WTC11 (cell line): ENCODE measurements around the gene KITLG. TPM values are rescaled to one million over a fixed set of nuclear protein-coding genes. Genes with fewer than 3 reads are reported as not detected.

Source experiments
- ATAC-seq: fragments of 200-7000 bp; cut with Tn5 transposase; 2 replicates; pipeline ENCODE4 v1.10.0; 2021; ENCODE audit warnings: mild to moderate bottlenecking, moderate library complexity
- CTCF ChIA-PET: fragments of 300-600 bp; sonication (Branson Sonifier 250); formaldehyde crosslinking; loops from one replicate; lab custom pipeline; 2021; ENCODE audit warnings: antibody characterized with exemption; lab: Charles Lee
- POLR2A ChIA-PET: fragments of 350-600 bp; sonication (Branson Sonifier 250); formaldehyde crosslinking; loops from one replicate; lab custom pipeline; 2021; ENCODE audit warnings: antibody characterized with exemption; lab: Charles Lee
- DNase-seq: peaks from one replicate; pipeline ENCODE4 v3.0.0; 2021; ENCODE audit warnings: low spot score
- H3K27ac Mint-ChIP-seq: 2 replicates; pipeline ENCODE4 v1.8.0; 2021; ENCODE audit warnings: mixed read lengths
- H3K27me3 Mint-ChIP-seq: 2 replicates; pipeline ENCODE4 v1.8.0; 2021; ENCODE audit warnings: low read depth, mild to moderate bottlenecking, moderate library complexity, mixed read lengths
- H3K36me3 Mint-ChIP-seq: 2 replicates; pipeline ENCODE4 v1.8.0; 2021; ENCODE audit warnings: mixed read lengths
- H3K4me1 Mint-ChIP-seq: 2 replicates; pipeline ENCODE4 v1.8.0; 2022; ENCODE audit warnings: mixed read lengths
- H3K4me3 Mint-ChIP-seq: 2 replicates; pipeline ENCODE4 v1.8.0; 2021; ENCODE audit warnings: mild to moderate bottlenecking, moderate library complexity, mixed read lengths
- H3K9me3 Mint-ChIP-seq: 2 replicates; pipeline ENCODE4 v1.8.0; 2021; ENCODE audit warnings: mixed read lengths
- ATF1 ChIP-seq: sonication (generic); formaldehyde crosslinking; IDR thresholded peaks from 2 replicates; pipeline ENCODE4 v1.8.1; 2023; ENCODE audit warnings: mild to moderate bottlenecking, moderate library complexity, missing genetic modification reagents
- CREM ChIP-seq: sonication (generic); formaldehyde crosslinking; IDR thresholded peaks from 2 replicates; pipeline ENCODE4 v1.8.1; 2022; ENCODE audit warnings: mild to moderate bottlenecking, missing genetic modification reagents, moderate library complexity
- CTCF ChIP-seq: fragments of 200-600 bp; IDR thresholded peaks from 2 replicates; pipeline ENCODE4 v1.8.0; 2022; ENCODE audit warnings: antibody characterized with exemption
- EMX1 ChIP-seq: fragments of 250-450 bp; sonication (Bioruptor Pico); IDR thresholded peaks from 2 replicates; pipeline ENCODE4 v1.8.0; 2021; ENCODE audit warnings: mild to moderate bottlenecking
- ESRRA ChIP-seq: sonication (generic); formaldehyde crosslinking; IDR thresholded peaks from 2 replicates; pipeline ENCODE4 v1.8.1; 2022; ENCODE audit warnings: mild to moderate bottlenecking, missing genetic modification reagents, borderline replicate concordance
- MXD4 ChIP-seq: fragments of 250-450 bp; sonication (Bioruptor Pico); IDR thresholded peaks from 2 replicates; pipeline ENCODE4 v1.8.0; 2021; ENCODE audit warnings: mild to moderate bottlenecking, moderate library complexity, borderline replicate concordance
- NR1H2 ChIP-seq: sonication (generic); formaldehyde crosslinking; IDR thresholded peaks from 2 replicates; pipeline ENCODE4 v1.9.0; 2021; ENCODE audit warnings: mild to moderate bottlenecking, moderate library complexity, missing genetic modification reagents
- NR2C2 ChIP-seq: sonication (generic); formaldehyde crosslinking; IDR thresholded peaks from 2 replicates; pipeline ENCODE4 v1.8.0; 2022; ENCODE audit warnings: mild to moderate bottlenecking, missing genetic modification reagents
- OVOL2 ChIP-seq: fragments of 250-450 bp; sonication (Bioruptor Pico); IDR thresholded peaks from 2 replicates; pipeline ENCODE4 v1.9.0; 2021; ENCODE audit warnings: mild to moderate bottlenecking, borderline replicate concordance
- PRRX2 ChIP-seq: fragments of 250-450 bp; sonication (Bioruptor Pico); IDR thresholded peaks from 2 replicates; pipeline ENCODE4 v1.8.0; 2021; ENCODE audit warnings: mild to moderate bottlenecking
- RELA ChIP-seq: sonication (generic); formaldehyde crosslinking; IDR thresholded peaks from 2 replicates; pipeline ENCODE4 v1.8.1; 2022; ENCODE audit warnings: missing genetic modification reagents, mild to moderate bottlenecking, borderline replicate concordance
- TEAD1 ChIP-seq: sonication (generic); formaldehyde crosslinking; IDR thresholded peaks from 2 replicates; pipeline ENCODE4 v1.8.0; 2022; ENCODE audit warnings: mild to moderate bottlenecking, missing genetic modification reagents
- ZNF219 ChIP-seq: sonication (generic); formaldehyde crosslinking; IDR thresholded peaks from 2 replicates; pipeline ENCODE4 v1.8.0; 2023; ENCODE audit warnings: missing genetic modification reagents, mild to moderate bottlenecking, borderline replicate concordance
- ZNF281 ChIP-seq: sonication (generic); formaldehyde crosslinking; IDR thresholded peaks from 2 replicates; pipeline ENCODE4 v1.8.0; 2023; ENCODE audit warnings: mild to moderate bottlenecking, missing genetic modification reagents
- ZNF396 ChIP-seq: fragments of 250-450 bp; sonication (Bioruptor Pico); IDR thresholded peaks from 2 replicates; pipeline ENCODE4 v1.8.0; 2021; ENCODE audit warnings: mild to moderate bottlenecking, moderate library complexity, borderline replicate concordance
- ZNF423 ChIP-seq: fragments of 250-450 bp; sonication (Bioruptor Pico); IDR thresholded peaks from 2 replicates; pipeline ENCODE4 v2.1.2; 2022; ENCODE audit warnings: mild to moderate bottlenecking, moderate library complexity
- total RNA-seq: library from RNA; stranded (reverse); gene quantifications from 3 replicates; pipeline ENCODE4 v1.2.3, GENCODE V29; 2021
- TF ChIP-seq, protein P1 (sequence below): sonication (generic); formaldehyde crosslinking; IDR thresholded peaks from 2 replicates; pipeline ENCODE4 v1.8.1; 2022; ENCODE audit warnings: mild to moderate bottlenecking, moderate library complexity, missing genetic modification reagents
- TF ChIP-seq, protein P2 (sequence below): sonication (generic); formaldehyde crosslinking; IDR thresholded peaks from 2 replicates; pipeline ENCODE4 v1.8.1; 2023; ENCODE audit warnings: mild to moderate bottlenecking, moderate library complexity, missing genetic modification reagents
- TF ChIP-seq, protein P3 (sequence below): sonication (generic); formaldehyde crosslinking; IDR thresholded peaks from 2 replicates; pipeline ENCODE4 v1.8.0; 2023; ENCODE audit warnings: missing genetic modification reagents
- TF ChIP-seq, protein P4 (sequence below): sonication (generic); formaldehyde crosslinking; IDR thresholded peaks from 2 replicates; pipeline ENCODE4 v1.8.0; 2022; ENCODE audit warnings: mild to moderate bottlenecking, missing genetic modification reagents

Gene KITLG
- total RNA-seq, 1 experiment from 2014 or later = 12.5 TPM

GRCh38 chr12:88520436-88520820 lies 59.8 kb downstream of the KITLG start (continued):
- TF ChIP-seq, protein P1, sequence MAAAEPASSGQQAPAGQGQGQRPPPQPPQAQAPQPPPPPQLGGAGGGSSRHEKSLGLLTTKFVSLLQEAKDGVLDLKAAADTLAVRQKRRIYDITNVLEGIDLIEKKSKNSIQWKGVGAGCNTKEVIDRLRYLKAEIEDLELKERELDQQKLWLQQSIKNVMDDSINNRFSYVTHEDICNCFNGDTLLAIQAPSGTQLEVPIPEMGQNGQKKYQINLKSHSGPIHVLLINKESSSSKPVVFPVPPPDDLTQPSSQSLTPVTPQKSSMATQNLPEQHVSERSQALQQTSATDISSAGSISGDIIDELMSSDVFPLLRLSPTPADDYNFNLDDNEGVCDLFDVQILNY (CRISPR knock-in tag) = no peak

DNA sequence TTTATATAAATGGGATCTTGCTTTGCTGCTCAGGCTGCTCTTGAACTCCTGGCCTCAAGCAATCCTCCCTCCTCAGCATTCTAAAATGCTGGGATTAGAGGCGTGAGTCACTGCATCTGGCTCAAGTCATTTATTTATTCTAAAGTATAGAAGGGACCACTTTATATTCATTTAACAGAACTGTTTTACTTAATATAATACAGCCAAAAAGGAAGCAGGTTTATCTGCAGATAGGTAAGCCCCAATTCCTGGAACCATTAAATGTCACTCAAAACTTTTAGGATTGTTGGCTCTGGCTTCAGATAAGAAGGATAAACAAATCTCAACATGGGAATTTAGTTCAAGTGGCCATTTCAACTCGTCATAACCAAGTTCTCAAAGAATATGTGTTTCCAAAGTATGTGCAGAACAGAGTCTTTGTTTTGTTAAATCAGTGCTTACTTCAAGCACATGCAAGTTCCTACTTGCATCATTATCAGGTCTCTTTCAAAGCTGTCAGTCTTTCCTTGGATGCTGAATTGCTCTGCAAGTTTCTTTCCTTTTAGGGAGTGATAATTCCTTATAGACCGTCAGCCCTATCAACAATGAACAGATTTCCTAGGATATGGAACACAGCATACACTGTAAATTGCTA lies 60.4 kb downstream of the KITLG start:
- H3K4me3 Mint-ChIP-seq = no peak overlapping the region
- POLR2A ChIA-PET = no interaction called here
- ATAC-seq (no peak), DNase-seq (no peak)
- no peaks in the 10 kb centered on the region for H3K36me3 Mint-ChIP-seq
- H3K27ac Mint-ChIP-seq = no peak overlapping the region
- CTCF ChIA-PET = no interaction called here
- H3K9me3 Mint-ChIP-seq = no peaks in the 10 kb centered on the region
- TF ChIP-seq, protein P2, sequence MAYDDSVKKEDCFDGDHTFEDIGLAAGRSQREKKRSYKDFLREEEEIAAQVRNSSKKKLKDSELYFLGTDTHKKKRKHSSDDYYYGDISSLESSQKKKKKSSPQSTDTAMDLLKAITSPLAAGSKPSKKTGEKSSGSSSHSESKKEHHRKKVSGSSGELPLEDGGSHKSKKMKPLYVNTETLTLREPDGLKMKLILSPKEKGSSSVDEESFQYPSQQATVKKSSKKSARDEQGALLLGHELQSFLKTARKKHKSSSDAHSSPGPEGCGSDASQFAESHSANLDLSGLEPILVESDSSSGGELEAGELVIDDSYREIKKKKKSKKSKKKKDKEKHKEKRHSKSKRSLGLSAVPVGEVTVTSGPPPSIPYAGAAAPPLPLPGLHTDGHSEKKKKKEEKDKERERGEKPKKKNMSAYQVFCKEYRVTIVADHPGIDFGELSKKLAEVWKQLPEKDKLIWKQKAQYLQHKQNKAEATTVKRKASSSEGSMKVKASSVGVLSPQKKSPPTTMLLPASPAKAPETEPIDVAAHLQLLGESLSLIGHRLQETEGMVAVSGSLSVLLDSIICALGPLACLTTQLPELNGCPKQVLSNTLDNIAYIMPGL (CRISPR knock-in tag) = no peak
- TF ChIP-seq ZNF396 = no peak
- TF ChIP-seq OVOL2 = no peak
- no peak for TF ChIP-seq NR2C2 (CRISPR knock-in tag)
- no peak for TF ChIP-seq RELA (CRISPR knock-in tag)
- TF ChIP-seq ZNF423 (CRISPR knock-in tag) = no peak
- TF ChIP-seq NR1H2 = no peak
- no peak for TF ChIP-seq CREM (CRISPR knock-in tag)
- TF ChIP-seq TEAD1 = no peak
- no peak for TF ChIP-seq MXD4 (CRISPR knock-in tag)
- TF ChIP-seq, protein P3, sequence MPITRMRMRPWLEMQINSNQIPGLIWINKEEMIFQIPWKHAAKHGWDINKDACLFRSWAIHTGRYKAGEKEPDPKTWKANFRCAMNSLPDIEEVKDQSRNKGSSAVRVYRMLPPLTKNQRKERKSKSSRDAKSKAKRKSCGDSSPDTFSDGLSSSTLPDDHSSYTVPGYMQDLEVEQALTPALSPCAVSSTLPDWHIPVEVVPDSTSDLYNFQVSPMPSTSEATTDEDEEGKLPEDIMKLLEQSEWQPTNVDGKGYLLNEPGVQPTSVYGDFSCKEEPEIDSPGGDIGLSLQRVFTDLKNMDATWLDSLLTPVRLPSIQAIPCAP = no peak
- no peak for TF ChIP-seq ATF1 (CRISPR knock-in tag)
- no peak for TF ChIP-seq ZNF281 (CRISPR knock-in tag)
- no peak for TF ChIP-seq EMX1
- TF ChIP-seq PRRX2 (CRISPR knock-in tag) = no peak
- no peak for TF ChIP-seq ZNF219 (CRISPR knock-in tag)
- TF ChIP-seq, protein P1 (CRISPR knock-in tag) = no peak
- H3K4me1 Mint-ChIP-seq = peaks cover 9% of the 10 kb centered on the region
- H3K27me3 Mint-ChIP-seq = no peaks in the 10 kb centered on the region

- ChIA-PET POLR2A (no interaction called here), CTCF (no interaction called here)
- H3K27ac Mint-ChIP-seq = no peak overlapping the region; the same call in 1 of the 2 replicates
- TF ChIP-seq ESRRA (CRISPR knock-in tag) = no peak
- TF ChIP-seq, protein P4, sequence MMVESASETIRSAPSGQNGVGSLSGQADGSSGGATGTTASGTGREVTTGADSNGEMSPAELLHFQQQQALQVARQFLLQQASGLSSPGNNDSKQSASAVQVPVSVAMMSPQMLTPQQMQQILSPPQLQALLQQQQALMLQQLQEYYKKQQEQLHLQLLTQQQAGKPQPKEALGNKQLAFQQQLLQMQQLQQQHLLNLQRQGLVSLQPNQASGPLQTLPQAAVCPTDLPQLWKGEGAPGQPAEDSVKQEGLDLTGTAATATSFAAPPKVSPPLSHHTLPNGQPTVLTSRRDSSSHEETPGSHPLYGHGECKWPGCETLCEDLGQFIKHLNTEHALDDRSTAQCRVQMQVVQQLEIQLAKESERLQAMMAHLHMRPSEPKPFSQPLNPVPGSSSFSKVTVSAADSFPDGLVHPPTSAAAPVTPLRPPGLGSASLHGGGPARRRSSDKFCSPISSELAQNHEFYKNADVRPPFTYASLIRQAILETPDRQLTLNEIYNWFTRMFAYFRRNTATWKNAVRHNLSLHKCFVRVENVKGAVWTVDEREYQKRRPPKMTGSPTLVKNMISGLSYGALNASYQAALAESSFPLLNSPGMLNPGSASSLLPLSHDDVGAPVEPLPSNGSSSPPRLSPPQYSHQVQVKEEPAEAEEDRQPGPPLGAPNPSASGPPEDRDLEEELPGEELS (CRISPR knock-in tag) = no peak
- no peak for TF ChIP-seq CTCF
- no peak for ATAC-seq
- H3K4me3 Mint-ChIP-seq = no peak overlapping the region
- H3K27me3 Mint-ChIP-seq = no peaks in the 10 kb centered on the region
- peaks cover 9% of the 10 kb centered on the region for H3K4me1 Mint-ChIP-seq
- no peaks in the 10 kb centered on the region for H3K9me3 Mint-ChIP-seq
- no peak for DNase-seq
- H3K36me3 Mint-ChIP-seq = no peaks in the 10 kb centered on the region
Observed at GRCh38 chr12:88518863-88519403, 61.3 kb downstream of the KITLG start.
